ENCODE results near the gene TMEM253. TPM values are rescaled to one million over a fixed set of nuclear protein-coding genes. Genes with fewer than 3 reads are reported as not detected.

TMEM253 gene
- total RNA-seq, 1 donor from 2014 or later, result 1.1 TPM

DNA sequence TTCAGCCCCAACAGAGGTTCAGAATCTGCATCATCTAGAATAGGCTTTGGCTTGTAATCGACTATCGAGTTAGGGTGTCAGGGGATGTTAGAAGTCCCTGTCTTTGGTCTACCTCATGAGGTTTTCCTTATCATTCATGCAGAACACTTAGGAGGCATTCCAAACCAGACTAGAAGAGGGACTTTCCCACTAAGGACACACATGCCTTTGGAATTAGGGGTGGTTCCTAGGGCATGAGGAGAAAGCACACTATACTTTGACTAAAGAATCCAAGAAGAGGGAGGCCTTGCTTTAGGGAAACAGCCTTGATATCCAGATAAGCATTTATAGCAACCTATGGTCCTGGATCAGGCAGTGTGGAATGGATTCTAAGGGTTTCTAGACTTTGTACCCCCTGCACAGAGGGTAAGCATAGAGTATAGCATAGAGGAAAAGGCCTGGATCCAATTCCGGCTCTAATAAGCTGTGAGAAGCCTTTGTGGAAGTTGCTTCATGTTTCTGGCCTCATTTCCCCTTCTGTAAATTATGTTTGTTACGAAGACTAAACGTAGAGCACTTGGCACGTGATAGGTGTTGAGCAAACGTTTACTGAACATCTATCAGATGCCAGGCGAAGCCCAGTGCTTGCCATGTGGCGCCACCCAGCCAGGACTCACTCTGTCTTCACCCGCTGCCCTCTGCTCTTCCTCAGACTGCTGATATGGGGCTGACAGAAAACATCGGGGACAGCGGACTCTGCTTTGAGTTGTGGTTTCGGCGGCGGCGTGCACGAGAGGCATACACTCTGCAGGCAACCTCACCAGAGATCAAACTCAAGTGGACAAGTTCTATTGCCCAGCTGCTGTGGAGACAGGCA is 15.6 kb upstream of the TMEM253 start:
- no peak overlapping the region for H3K27ac Mint-ChIP-seq

DNA sequence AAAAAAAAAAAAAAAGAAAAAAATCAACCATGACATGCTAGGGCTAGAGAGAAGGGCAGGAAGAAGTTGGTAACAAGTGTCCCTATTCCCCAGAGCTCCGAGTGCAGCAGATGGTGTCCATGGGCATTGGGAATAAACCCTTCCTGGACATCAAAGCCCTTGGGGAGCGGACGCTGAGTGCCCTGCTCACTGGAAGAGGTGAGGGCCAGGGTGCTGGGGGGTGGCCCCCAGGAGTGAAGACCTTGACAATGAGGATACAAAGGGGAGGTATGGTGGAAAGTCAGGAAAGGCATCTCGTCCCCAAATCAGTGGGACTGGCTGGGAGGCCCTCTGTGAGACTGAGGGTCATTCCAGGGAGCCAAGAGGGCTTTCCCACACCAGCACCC is 14.0 kb upstream of the TMEM253 start:
- Mint-ChIP-seq H3K4me1 (ENCODE audit: low read depth) (no peaks in the 10 kb centered on the region), H3K9me3 (ENCODE audit: low read depth) (no peaks in the 10 kb centered on the region), H3K27ac (peak overlapping the region; percentile 29), H3K36me3 (ENCODE audit: insufficient read depth) (peaks cover 36% of the 10 kb centered on the region), H3K4me3 (ENCODE audit: low read depth) (no peak overlapping the region), H3K27me3 (no peaks in the 10 kb centered on the region)
- TF ChIP-seq, protein P1, sequence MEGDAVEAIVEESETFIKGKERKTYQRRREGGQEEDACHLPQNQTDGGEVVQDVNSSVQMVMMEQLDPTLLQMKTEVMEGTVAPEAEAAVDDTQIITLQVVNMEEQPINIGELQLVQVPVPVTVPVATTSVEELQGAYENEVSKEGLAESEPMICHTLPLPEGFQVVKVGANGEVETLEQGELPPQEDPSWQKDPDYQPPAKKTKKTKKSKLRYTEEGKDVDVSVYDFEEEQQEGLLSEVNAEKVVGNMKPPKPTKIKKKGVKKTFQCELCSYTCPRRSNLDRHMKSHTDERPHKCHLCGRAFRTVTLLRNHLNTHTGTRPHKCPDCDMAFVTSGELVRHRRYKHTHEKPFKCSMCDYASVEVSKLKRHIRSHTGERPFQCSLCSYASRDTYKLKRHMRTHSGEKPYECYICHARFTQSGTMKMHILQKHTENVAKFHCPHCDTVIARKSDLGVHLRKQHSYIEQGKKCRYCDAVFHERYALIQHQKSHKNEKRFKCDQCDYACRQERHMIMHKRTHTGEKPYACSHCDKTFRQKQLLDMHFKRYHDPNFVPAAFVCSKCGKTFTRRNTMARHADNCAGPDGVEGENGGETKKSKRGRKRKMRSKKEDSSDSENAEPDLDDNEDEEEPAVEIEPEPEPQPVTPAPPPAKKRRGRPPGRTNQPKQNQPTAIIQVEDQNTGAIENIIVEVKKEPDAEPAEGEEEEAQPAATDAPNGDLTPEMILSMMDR (IDR thresholded peaks at IDR 0.05; ENCODE audit: unreplicated experiment), result no peak
- no peak for DNase-seq (ENCODE audit: low spot score, unreplicated experiment)

More for the DNA sequence above, 15.6 kb upstream of the TMEM253 start:
- TF ChIP-seq, protein P1 (IDR thresholded peaks at IDR 0.05; ENCODE audit: unreplicated experiment), result no peak
- Mint-ChIP-seq H3K4me1 (ENCODE audit: low read depth) (no peaks in the 10 kb centered on the region), H3K27me3 (no peaks in the 10 kb centered on the region), H3K36me3 (ENCODE audit: insufficient read depth) (peaks cover 30% of the 10 kb centered on the region), H3K9me3 (ENCODE audit: low read depth) (no peaks in the 10 kb centered on the region), H3K4me3 (ENCODE audit: low read depth) (no peak overlapping the region)
- DNase-seq (ENCODE audit: low spot score, unreplicated experiment), result no peak

DNA sequence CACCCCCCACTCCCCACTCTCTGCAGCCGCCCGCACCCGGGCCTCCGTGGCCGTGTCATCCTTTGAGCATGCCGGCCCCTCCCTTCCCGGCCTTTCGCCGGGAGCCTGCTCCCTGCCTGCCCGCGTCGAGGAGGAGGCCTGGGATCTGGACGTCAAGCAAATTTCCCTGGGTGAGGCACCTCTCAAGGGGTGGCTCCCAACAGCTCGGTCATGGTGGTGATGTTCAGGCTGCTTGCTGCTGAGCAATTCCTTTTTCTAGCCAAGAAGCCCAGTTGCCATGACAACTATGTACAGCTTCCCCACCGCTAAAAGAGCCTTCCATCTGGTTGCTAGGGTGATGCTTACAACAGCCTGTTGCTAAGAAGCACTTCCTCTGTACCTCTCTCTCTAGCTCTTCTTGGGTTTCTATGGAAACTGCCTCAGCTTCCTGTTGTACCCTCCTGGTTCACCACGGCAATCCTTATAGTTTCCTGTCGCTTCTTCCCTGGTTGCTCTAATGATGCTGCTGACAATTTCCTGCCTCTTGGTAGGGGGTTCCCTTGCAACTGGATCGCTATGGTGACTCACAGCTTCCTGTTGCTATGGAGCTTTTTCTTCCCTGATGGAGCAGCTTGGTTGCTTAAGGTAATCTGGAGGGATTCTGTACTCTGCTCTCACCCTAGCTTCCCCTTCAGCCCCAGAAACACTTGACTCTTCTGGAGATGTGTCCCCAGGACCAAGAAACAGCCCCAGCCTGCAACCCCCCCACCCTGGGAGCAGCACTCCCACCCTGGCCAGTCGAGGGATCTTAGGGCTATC is 13.4 kb upstream of the TMEM253 start:
- no peak overlapping the region for H3K27ac Mint-ChIP-seq
- DNase-seq (ENCODE audit: low spot score, unreplicated experiment), result no peak
- no peak overlapping the region for H3K4me3 Mint-ChIP-seq (ENCODE audit: low read depth)
- no peaks in the 10 kb centered on the region for H3K27me3 Mint-ChIP-seq
- TF ChIP-seq, protein P1 (IDR thresholded peaks at IDR 0.05; ENCODE audit: unreplicated experiment), result no peak
- H3K4me1 Mint-ChIP-seq (ENCODE audit: low read depth), result no peaks in the 10 kb centered on the region
- H3K36me3 Mint-ChIP-seq (ENCODE audit: insufficient read depth), result peaks cover 35% of the 10 kb centered on the region
- H3K9me3 Mint-ChIP-seq (ENCODE audit: low read depth), result no peaks in the 10 kb centered on the region

DNA sequence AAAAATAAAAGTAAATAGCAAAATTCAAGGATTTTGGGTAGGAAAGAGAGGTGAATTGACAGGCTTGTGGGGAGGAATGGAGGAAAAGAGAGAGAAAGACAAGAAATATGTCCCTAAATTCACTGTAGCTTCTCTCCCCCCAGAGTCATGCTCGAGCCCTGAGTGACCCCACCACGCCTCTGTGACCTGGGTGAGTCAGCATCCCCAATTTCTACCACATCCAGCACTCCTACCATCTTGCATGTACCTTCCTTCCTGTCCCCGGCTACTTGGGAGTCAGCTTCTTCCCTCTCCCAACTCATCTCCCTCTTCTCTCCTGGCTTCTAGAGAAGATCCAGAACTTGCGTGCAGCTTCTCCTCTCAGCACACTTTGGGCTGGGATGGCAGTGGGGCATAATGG is 12.2 kb upstream of the TMEM253 start:
- peaks cover 41% of the 10 kb centered on the region for H3K36me3 Mint-ChIP-seq (ENCODE audit: insufficient read depth)
- no peak overlapping the region for H3K27ac Mint-ChIP-seq
- TF ChIP-seq, protein P1 (IDR thresholded peaks at IDR 0.05; ENCODE audit: unreplicated experiment), result no peak
- no peaks in the 10 kb centered on the region for H3K9me3 Mint-ChIP-seq (ENCODE audit: low read depth)
- H3K27me3 Mint-ChIP-seq, result no peaks in the 10 kb centered on the region
- H3K4me3 Mint-ChIP-seq (ENCODE audit: low read depth), result no peak overlapping the region
- no peak for DNase-seq (ENCODE audit: low spot score, unreplicated experiment)
- peaks cover 7% of the 10 kb centered on the region for H3K4me1 Mint-ChIP-seq (ENCODE audit: low read depth)

DNA sequence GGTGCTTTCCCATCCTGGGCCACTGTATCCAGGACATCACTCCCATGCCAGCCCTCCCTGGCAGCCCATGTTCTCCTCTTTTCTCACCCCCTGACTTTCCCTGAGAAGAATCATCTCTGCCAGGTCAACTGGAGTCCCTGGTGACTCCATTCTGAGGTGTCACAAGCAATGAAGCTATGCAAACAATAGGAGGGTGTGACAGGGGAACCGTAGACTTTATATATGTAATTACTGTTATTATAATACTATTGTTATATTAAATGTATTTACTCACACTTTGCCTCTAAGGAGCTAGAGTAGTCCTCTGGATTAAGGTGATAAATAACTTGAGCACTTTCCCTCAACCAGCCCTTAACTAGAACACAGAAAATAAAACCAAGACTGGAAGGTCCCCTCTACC is 11.6 kb upstream of the TMEM253 start:
- H3K27ac Mint-ChIP-seq, result no peak overlapping the region
- H3K4me3 Mint-ChIP-seq (ENCODE audit: low read depth), result no peak overlapping the region
- no peaks in the 10 kb centered on the region for H3K9me3 Mint-ChIP-seq (ENCODE audit: low read depth)
- TF ChIP-seq, protein P1 (IDR thresholded peaks at IDR 0.05; ENCODE audit: unreplicated experiment), result no peak
- peaks cover 12% of the 10 kb centered on the region for H3K4me1 Mint-ChIP-seq (ENCODE audit: low read depth)
- H3K36me3 Mint-ChIP-seq (ENCODE audit: insufficient read depth), result peaks cover 42% of the 10 kb centered on the region
- H3K27me3 Mint-ChIP-seq, result no peaks in the 10 kb centered on the region
- no peak for DNase-seq (ENCODE audit: low spot score, unreplicated experiment)
